Activated CD4-positive, alpha-beta T cell treated with anti-CD3 and anti-CD28 coated beads, Interleukin-2, amount 10 ng/mL, durations not matched to agents 24 days and 14 days (primary cell): Measurements from ENCODE around the gene KIN. TPM values are rescaled to one million over a fixed set of nuclear protein-coding genes. Genes with fewer than 3 reads are reported as not detected.

ENCODE experiments used
- DNase-seq: peaks from one replicate; pipeline ENCODE4 v3.0.0; 2022
- H3K27ac Mint-ChIP-seq: one replicate; pipeline ENCODE4 v1.8.0; 2022; ENCODE audit warnings: mild to moderate bottlenecking, mixed read lengths
- H3K27me3 Mint-ChIP-seq: one replicate; pipeline ENCODE4 v1.8.0; 2022; ENCODE audit warnings: mixed read lengths
- H3K36me3 Mint-ChIP-seq: one replicate; pipeline ENCODE4 v1.8.0; 2022; ENCODE audit warnings: low read depth, mild to moderate bottlenecking, mixed read lengths
- H3K4me1 Mint-ChIP-seq: one replicate; pipeline ENCODE4 v1.8.0; 2021; ENCODE audit warnings: mixed read lengths
- H3K4me3 Mint-ChIP-seq: one replicate; pipeline ENCODE4 v1.8.0; 2022; ENCODE audit warnings: mild to moderate bottlenecking, moderate library complexity, mixed read lengths
- H3K9me3 Mint-ChIP-seq: one replicate; pipeline ENCODE4 v1.8.0; 2021; ENCODE audit warnings: mixed read lengths
- intact Hi-C: fragments of 100-400 bp; cut with micrococcal nuclease; formaldehyde crosslinking; loops from one replicate; pipeline ENCODE4 v1.15.1; 2023
- total RNA-seq: library from RNA; stranded (reverse); gene quantifications from 2 replicates; pipeline ENCODE4 v1.2.3, GENCODE V29; 2022

Gene KIN
- total RNA-seq, 1 donor from 2014 or later: 13.9 TPM

GRCh38 chr10:7704071-7705016 is 83.4 kb downstream of the KIN start:
- H3K4me1 Mint-ChIP-seq: no peaks in the 10 kb centered on the region
- peaks cover 34% of the 10 kb centered on the region for H3K27me3 Mint-ChIP-seq
- H3K9me3 Mint-ChIP-seq: no peaks in the 10 kb centered on the region
- H3K27ac Mint-ChIP-seq: no peak overlapping the region
- no peaks in the 10 kb centered on the region for H3K36me3 Mint-ChIP-seq
- intact Hi-C loops: no loop called here
- DNase-seq: no peak
- H3K4me3 Mint-ChIP-seq: no peak overlapping the region

- no peak for DNase-seq
- intact Hi-C loops: no loop called here
- no peak within 1 kb of the TSS for H3K27ac Mint-ChIP-seq
- no peak within 1 kb of the TSS for H3K4me3 Mint-ChIP-seq
- H3K9me3 Mint-ChIP-seq: no peaks in the 10 kb centered on the region
- H3K4me1 Mint-ChIP-seq: no peaks in the 10 kb centered on the region
- H3K36me3 Mint-ChIP-seq: no peaks in the 10 kb centered on the region
- peaks cover 30% of the 10 kb centered on the region for H3K27me3 Mint-ChIP-seq
Measured at GRCh38 chr10:7703140-7703539, 84.7 kb downstream of the KIN start, which contains the start of gene ITIH2. Gene ITIH2 (plus strand): TSS chr10:7703316. CDS start chr10:7703435, 119 bp downstream.

GRCh38 chr10:7702288-7702812 is 85.4 kb downstream of the KIN start:
- intact Hi-C loops: no loop called here

GRCh38 chr10:7701158-7701742 is 86.5 kb downstream of the KIN start:
- H3K4me1 Mint-ChIP-seq: no peaks in the 10 kb centered on the region
- intact Hi-C loops: no loop called here

More at GRCh38 chr10:7702288-7702812, 85.4 kb downstream of the KIN start:
- Mint-ChIP-seq H3K27ac (no peak overlapping the region), H3K36me3 (no peaks in the 10 kb centered on the region), H3K9me3 (no peaks in the 10 kb centered on the region), H3K4me3 (no peak overlapping the region), H3K4me1 (no peaks in the 10 kb centered on the region), H3K27me3 (peaks cover 25% of the 10 kb centered on the region)
- no peak for DNase-seq

More at GRCh38 chr10:7701158-7701742, 86.5 kb downstream of the KIN start:
- DNase-seq: no peak
- Mint-ChIP-seq H3K9me3 (no peaks in the 10 kb centered on the region), H3K4me3 (no peak overlapping the region), H3K27me3 (peaks cover 21% of the 10 kb centered on the region), H3K36me3 (no peaks in the 10 kb centered on the region), H3K27ac (no peak overlapping the region)

Other genes starting within 250 kb of the KIN start
- not detected in 2 replicates for gene ITIH5, start 121.0 kb downstream of the KIN start, total RNA-seq
- gene ITIH2, start 84.7 kb downstream of the KIN start, total RNA-seq: not detected in 2 replicates
- gene ATP5F1C, start 184 bp upstream of the KIN start, total RNA-seq: 332 and 369 TPM in 2 replicates
- gene TAF3, start 30.5 kb upstream of the KIN start, total RNA-seq: 15.1 and 15.9 TPM in 2 replicates